ENCODE data around the gene ZNF883.

Gene ZNF883

DNA sequence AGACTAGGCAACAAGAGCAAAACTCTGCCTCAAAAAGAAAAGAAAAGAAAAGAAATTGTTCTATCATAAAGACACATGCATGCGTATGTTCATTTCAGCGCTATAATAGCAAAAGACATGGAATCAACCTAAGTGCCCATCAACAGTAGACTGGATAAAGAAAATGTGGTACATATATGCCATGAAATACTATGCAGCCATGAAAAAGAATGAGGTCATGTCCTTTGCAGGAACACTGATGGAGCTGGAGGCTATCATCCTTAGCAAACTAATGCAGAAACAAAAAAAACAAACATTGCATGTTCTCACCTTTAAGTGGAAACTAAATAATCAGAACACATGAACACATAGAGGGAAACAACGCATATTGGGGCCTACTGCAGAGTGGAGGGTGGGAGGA, 6.3 kb upstream of the ZNF883 start:
- TF ChIP-seq CTCF (IDR thresholded peaks at IDR 0.05; ENCODE audit: insufficient read depth, low read depth, low read length, missing control alignments): no peak
- H3K4me3 ChIP-seq (ENCODE audit: low read length): no peak overlapping the region
- DNase-seq (ENCODE audit: low read depth): no peak

- peak overlapping the region; percentile 67 for H3K4me3 ChIP-seq (ENCODE audit: low read length)
- DNase-seq (ENCODE audit: low read depth): no peak
- no peak for TF ChIP-seq CTCF (IDR thresholded peaks at IDR 0.05; ENCODE audit: insufficient read depth, low read depth, low read length, missing control alignments)
These were observed 500 bp upstream of the ZNF883 start for GRCh38 chr9:113012492-113012891.

- H3K4me3 ChIP-seq (ENCODE audit: low read length): no peak overlapping the region
- peak; percentile 46 for DNase-seq (ENCODE audit: low read depth)
- no peak for TF ChIP-seq CTCF (IDR thresholded peaks at IDR 0.05; ENCODE audit: insufficient read depth, low read depth, low read length, missing control alignments)
These were observed 6.2 kb downstream of the ZNF883 start for GRCh38 chr9:113005777-113006176.

DNA sequence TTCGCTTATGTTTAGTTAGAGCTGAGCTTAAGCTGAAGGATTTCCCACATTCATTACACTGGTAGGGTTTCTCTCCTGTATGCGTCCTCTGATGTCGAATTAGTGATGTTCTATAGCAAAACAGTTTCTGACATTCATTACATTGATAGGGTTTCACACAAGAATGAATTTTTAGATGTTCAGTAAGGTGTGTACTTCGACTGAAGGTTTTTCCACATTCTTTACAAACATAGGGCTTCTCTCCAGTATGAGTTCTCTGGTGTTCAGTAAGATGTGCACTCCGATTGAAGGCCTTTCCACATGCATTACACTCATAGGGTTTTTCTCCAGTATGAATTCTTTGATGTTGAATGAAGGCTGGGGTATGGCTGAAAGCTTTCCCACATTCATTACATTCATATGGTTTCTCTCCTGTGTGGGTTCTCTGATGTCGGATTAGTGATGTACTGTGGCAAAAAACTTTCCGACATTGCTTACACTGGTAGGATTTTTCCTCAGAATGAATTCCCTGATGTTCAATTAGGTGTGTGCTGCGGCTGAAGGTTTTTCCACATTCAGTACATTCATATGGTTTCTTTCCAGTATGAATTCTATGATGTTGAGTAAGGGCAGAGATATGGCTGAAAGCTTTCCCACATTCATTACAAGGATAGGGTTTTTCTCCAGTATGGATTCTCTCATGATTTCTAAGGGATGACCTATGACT, 14.6 kb downstream of the ZNF883 start:
- no peak for TF ChIP-seq CTCF (IDR thresholded peaks at IDR 0.05; ENCODE audit: insufficient read depth, low read depth, low read length, missing control alignments)
- no peak for DNase-seq (ENCODE audit: low read depth)
- H3K4me3 ChIP-seq (ENCODE audit: low read length): no peak overlapping the region

GRCh38 chr9:112971415-112971814, 40.6 kb downstream of the ZNF883 start:
- DNase-seq (ENCODE audit: low read depth): peak; percentile 22

GRCh38 chr9:112970939-112971338, 41.1 kb downstream of the ZNF883 start:
- TF ChIP-seq CTCF (IDR thresholded peaks at IDR 0.05; ENCODE audit: insufficient read depth, low read depth, low read length, missing control alignments): no peak
- no peak overlapping the region for H3K4me3 ChIP-seq (ENCODE audit: low read length)
- DNase-seq (ENCODE audit: low read depth): no peak

More at GRCh38 chr9:112971415-112971814, 40.6 kb downstream of the ZNF883 start:
- peak; percentile 26 for TF ChIP-seq CTCF (IDR thresholded peaks at IDR 0.05; ENCODE audit: insufficient read depth, low read depth, low read length, missing control alignments)
- no peak overlapping the region for H3K4me3 ChIP-seq (ENCODE audit: low read length)

GRCh38 chr9:112969730-112970129, 42.3 kb downstream of the ZNF883 start:
- no peak for DNase-seq (ENCODE audit: low read depth)
- H3K4me3 ChIP-seq (ENCODE audit: low read length): no peak overlapping the region
- TF ChIP-seq CTCF (IDR thresholded peaks at IDR 0.05; ENCODE audit: insufficient read depth, low read depth, low read length, missing control alignments): no peak

All from epithelial cell of esophagus (primary cell).